DMS53 (cell line): ENCODE measurements around the gene CAMK2N2.

Experiments
- DNase-seq: peaks from one replicate; lab custom pipeline; 2025; lab: John Stamatoyannopoulos, UW

Gene CAMK2N2

GRCh38 chr3:184261270-184261853 lies at the start of gene CAMK2N2:
TSS of gene CAMK2N2 (minus strand) at chr3:184261553. CDS start at chr3:184261285, 268 bp downstream.
- peak; percentile 94 for DNase-seq

- DNase-seq = no peak
Measured at GRCh38 chr3:184308744-184309143, 47.4 kb upstream of the CAMK2N2 start.

DNA sequence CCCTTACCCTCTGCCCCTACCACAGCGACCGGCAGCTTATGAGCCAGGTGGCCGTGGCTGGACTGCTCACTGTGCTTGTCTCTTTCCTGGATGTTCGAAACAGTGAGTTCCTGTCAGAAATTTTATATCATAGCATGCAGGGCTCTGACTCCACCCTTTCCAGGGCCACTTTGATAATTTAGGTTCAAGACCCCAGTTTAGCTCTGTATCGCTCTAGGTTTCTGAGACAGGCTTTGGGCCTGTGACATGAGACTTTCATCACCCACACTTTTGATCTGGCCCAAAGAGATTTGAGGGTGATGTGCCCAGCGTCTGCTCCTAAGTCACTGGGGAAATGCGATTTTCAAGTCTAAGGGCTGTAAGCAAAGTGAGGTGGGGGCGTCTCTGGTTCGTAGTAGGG lies 46.6 kb upstream of the CAMK2N2 start:
- DNase-seq = no peak

DNA sequence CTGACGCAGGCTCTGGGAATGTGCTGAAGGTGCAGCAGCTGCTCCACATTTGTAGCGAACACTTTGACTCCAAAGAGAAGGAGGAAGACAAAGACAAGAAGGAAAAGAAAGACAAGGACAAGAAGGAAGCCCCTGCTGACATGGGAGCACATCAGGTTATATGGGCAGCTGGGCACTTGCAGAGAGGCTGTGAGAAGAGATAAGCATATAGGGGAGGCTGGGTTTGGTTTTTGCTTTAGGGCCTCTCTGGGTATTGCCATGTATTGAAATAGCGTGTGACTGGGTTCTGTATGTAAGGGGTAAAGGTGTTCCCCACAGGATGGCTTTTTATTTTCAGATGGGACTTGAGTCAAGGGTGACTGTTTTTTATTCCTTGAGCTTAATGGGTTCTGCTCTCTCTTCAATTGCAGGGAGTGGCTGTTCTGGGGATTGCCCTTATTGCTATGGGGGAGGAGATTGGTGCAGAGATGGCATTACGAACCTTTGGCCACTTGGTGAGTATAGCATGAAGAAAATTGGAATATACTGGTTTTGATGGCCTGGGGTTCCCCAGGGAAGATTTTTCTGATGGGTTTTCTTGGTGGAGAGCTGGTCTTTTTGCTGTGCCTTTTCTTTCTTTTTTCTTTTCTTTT lies 45.1 kb upstream of the CAMK2N2 start:
- DNase-seq = no peak

DNA sequence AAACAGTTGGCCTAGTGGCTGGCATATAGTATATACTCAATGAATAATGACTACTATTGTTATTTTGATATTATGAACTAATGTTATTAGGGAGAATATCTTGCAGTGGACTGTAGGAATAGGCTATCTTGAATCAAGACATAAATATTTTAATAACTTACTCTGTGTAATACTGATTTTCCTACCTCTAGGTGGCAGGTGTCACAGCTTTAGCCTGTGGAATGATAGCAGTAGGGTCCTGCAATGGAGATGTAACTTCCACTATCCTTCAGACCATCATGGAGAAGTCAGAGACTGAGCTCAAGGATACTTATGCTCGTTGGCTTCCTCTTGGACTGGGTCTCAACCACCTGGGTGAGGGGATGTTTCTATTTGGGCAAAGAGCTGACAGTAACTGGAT lies 44.2 kb upstream of the CAMK2N2 start:
- DNase-seq = peak; percentile 35

DNA sequence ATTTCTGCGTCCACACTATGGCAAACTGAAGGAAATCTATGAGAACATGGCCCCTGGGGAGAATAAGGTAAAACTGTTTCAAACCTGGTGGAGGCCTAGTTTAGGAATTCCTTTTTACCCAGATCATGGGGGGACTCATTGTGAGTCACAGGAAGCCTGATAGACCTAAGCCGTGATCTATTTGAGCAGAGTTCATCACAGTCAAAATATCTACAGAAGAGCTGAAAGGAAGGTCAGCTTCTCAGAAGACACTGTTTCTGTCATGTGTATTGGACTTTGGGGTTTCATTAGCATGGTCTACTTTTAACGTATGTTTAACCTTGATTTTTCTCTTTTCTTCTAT lies 39.0 kb upstream of the CAMK2N2 start:
- no peak for DNase-seq

DNA sequence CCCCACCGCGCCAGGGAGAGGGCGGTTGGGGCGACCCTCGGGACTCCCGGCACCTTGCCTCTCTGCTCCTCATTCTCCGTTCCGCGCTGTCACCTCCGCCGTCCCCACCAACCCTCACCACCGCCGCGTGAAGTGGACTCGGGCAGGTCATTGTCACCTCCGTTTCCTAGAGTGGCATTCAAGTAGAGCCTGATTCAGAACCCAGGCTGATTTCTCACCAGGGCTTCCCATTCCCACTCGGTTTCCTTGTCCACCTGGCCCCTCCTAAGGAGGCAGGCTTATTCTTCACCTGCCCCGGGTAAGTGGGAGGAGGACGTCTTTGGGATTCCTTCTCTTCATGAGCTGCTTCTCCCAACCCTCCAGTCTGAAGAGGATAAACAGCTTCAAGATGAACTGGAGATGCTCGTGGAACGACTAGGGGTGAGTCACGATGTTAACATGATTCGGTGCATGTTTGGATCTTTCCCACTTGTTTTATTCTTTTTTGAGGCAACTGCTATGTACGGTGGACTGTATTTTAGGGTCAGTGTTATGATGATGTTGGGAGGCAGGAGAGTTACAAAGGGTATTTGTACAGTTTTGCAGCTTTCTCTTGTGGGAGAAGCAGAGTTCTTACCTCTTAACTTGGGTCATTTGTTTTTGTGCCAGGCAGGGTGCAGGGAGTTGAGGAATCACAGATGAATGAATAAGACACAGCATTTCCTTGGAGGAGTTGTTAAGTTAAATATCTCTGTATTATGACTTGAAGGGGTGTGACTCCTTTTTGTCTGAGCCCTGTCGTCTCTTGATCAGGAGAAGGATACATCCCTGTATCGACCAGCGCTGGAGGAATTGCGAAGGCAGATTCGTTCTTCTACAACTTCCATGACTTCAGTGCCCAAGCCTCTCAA lies 38.4 kb upstream of the CAMK2N2 start:
- peak; percentile 55 for DNase-seq

DNA sequence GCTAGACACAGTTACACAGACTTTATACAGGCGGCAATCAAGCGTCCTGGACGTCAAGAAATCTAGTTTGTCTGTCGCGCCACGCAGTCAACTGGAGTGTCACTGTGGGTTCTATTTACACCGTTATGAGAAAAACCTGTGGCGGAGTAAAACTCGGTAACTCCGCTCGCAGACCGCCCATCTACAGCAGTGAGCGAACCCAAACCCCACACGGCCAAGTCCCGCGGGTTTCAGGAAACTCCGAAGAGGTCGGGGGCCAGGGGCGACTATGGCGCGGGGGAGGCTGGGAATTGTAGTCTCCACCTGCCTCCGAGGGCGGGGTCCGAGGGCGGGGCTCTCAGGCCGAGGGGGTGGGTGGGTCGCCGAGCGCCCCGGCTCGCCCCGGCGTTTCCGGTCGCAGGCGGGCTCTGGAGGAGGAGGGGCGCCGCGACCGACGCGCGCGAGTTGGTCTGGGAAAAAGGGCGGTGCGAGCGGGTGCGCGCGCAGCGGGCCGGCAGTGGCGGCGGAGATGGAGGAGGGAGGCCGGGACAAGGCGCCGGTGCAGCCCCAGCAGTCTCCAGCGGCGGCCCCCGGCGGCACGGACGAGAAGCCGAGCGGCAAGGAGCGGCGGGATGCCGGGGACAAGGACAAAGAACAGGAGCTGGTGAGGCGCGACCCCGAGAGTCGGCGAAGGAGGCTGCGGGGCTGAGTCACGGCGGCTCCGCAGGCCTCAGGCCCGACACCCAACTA lies 37.6 kb upstream of the CAMK2N2 start, which contains the start of gene PSMD2:
Gene PSMD2, plus strand, starts transcription at position 483 of the 729 bp plus-strand sequence. Its CDS starts 26 bp downstream, at position 509.
- peak; percentile 98 for DNase-seq

- DNase-seq = peak; percentile 17
Measured at GRCh38 chr3:184296616-184297015, 35.3 kb upstream of the CAMK2N2 start.

DNA sequence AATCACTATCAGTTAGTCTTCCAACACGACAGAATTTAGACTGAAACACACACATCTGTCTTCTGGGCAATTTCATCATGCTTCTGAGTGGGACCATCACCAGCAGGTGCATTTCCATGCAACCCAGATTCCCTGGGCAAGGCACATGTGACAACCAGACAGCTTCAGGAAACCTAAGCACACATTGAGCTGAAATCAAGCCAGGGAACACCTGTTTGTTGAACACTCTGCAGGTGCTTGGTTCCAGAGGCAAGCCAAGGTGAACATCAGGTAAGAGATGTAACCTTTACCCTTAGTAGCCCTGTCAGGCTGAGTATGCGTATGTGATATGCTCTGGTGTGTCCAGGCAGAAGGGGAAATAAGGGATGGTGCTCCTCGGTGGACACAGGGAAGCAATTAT lies 34.4 kb upstream of the CAMK2N2 start:
- peak; percentile 84 for DNase-seq

DNA sequence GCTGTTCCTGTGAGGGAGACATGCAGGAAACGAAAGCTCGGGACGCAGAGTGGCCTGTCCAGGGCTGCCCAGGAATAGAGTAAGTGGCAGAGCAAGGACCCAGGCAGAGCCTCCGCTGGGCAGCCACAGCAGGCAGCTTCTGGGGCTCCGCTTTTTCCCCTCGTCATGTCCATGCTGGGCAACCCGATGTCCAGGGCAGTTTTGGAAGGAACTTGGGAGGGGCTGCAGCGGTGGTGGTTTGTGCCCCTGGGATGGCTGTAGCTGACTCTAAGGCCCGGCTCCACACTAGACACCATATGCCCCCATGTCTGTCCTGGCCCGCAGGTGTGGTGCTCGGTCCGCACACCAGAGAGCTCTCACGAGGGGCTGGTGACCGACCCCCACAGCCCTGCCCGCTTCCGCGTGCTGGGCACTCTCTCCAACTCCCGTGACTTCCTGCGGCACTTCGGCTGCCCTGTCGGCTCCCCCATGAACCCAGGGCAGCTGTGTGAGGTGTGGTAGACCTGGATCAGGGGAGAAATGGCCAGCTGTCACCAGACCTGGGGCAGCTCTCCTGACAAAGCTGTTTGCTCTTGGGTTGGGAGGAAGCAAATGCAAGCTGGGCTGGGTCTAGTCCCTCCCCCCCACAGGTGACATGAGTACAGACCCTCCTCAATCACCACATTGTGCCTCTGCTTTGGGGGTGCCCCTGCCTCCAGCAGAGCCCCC lies 30.5 kb upstream of the CAMK2N2 start:
- no peak for DNase-seq

- no peak for DNase-seq
Measured at GRCh38 chr3:184291044-184291737, 29.8 kb upstream of the CAMK2N2 start.

- no peak for DNase-seq
Measured at GRCh38 chr3:184290331-184290730, 29.0 kb upstream of the CAMK2N2 start.

DNA sequence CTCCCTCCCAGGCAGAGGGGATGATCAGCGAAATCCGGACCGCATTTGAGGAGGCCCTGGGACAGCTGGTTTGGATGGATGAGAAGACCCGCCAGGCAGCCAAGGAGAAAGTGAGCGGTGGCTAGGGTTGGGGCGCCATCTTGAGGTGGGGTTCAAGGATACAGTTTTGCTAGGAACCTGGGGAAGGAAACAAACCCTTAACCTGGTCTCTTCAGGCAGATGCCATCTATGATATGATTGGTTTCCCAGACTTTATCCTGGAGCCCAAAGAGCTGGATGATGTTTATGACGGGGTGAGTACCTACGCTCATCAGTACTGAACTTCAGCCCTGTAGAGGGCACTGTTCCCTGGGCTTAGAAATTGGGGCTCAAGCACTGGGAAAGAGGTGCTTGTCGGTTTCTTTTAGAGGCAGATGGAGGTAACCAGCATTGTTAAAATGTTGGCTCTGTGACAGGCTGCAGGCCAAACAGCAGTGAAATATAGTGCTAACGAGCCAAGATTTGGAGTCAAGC lies 28.1 kb upstream of the CAMK2N2 start:
- DNase-seq = peak; percentile 74

GRCh38 chr3:184284696-184285095 lies 23.3 kb upstream of the CAMK2N2 start:
- peak; percentile 93 for DNase-seq

- no peak for DNase-seq
Measured at GRCh38 chr3:184283681-184284080, 22.3 kb upstream of the CAMK2N2 start.

GRCh38 chr3:184282941-184283340 lies 21.6 kb upstream of the CAMK2N2 start:
- DNase-seq = no peak

- DNase-seq = no peak
Measured at GRCh38 chr3:184277366-184277765, 16.0 kb upstream of the CAMK2N2 start.

DNA sequence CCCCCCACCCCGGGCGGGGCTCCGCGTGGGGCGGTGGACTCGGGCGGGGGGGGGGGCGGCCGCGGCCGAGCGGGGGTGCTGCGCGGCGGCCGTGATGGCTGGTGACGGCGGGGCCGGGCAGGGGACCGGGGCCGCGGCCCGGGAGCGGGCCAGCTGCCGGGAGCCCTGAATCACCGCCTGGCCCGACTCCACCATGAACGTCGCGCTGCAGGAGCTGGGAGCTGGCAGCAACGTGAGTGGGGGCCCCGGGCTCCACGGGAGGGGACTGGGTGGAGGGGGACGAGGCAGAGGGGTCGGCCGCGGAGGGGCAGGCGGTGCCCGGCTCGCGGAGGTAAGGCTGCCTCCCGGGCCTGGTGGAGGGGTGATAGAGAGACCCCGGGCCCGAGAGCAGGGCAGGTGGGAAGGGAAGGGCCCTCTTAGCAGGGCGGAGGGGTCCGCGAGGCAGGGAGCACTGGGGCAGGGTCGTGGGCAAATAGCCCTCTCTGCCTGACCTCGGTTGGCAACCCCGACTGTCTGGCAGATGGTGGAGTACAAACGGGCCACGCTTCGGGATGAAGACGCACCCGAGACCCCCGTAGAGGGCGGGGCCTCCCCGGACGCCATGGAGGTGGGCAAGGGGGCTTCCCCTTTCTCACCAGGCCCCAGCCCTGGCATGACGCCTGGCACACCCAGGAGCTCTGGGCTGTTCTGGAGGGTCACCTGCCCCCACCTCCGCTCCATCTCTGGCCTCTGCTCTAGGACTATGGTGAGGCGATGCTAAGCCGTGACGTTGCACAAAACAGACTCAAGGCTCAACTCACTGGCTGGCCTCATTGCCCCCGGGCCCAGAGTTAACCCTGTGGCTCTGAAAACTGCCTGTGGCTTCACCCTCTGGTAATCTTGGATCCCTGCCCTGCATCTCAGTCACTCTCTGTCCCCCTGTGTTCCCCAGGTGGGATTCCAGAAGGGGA lies 14.9 kb upstream of the CAMK2N2 start, which contains the start of gene ECE2:
Gene ECE2, plus strand, starts transcription at position 62 of the 950 bp plus-strand sequence. Its CDS starts 132 bp downstream, at position 194.
- DNase-seq = peak; percentile 41

- no peak for DNase-seq
Measured at GRCh38 chr3:184275381-184275701, 14.0 kb upstream of the CAMK2N2 start.
